Measurements from ENCODE around the gene CNIH3. TPM values are rescaled to one million over a fixed set of nuclear protein-coding genes. Genes with fewer than 3 reads are reported as not detected.

The CNIH3 gene
- total and polyA plus RNA-seq, 8 donors: 2.0 to 10.5 (median 3.6) TPM

GRCh38 chr1:224785040-224785328 lies 168.9 kb downstream of the CNIH3 start:
- WGBS, 2 donors: 51 to 56% methylated on average over 2 of the region's 2 CpGs
- no peak overlapping the region for H3K4me3 ChIP-seq
- ATAC-seq (peak in 1 of 4 donors; percentile 34), DNase-seq (no peak), FAIRE-seq (no peak)
- H3K36me3 ChIP-seq: no peaks in the 10 kb centered on the region
- no peak for TF ChIP-seq CTCF (IDR thresholded peaks at IDR 0.05)
- no peaks in the 10 kb centered on the region for H3K4me1 ChIP-seq
- H3K27me3 ChIP-seq: no peaks in the 10 kb centered on the region
- no peaks in the 10 kb centered on the region for H3K9me3 ChIP-seq
- intact Hi-C loops (cut with DNase I): no loop called here
- H3K27ac ChIP-seq: no peak overlapping the region

- WGBS, 2 donors: 95 to 96% methylated on average over 3 of the region's 3 CpGs
- H3K9me3 ChIP-seq: no peaks in the 10 kb centered on the region
- FAIRE-seq (no peak), DNase-seq (no peak), ATAC-seq (no peak)
- H3K27ac ChIP-seq: no peak overlapping the region
- TF ChIP-seq CTCF (IDR thresholded peaks at IDR 0.05): no peak
- H3K27me3 ChIP-seq: no peaks in the 10 kb centered on the region
- no peak overlapping the region for H3K4me3 ChIP-seq
- H3K4me1 ChIP-seq: no peaks in the 10 kb centered on the region
- H3K36me3 ChIP-seq: no peaks in the 10 kb centered on the region
- intact Hi-C loops (cut with DNase I): no loop called here
Observed at GRCh38 chr1:224785622-224786021, 169.5 kb downstream of the CNIH3 start.

GRCh38 chr1:224786533-224787250 lies 170.6 kb downstream of the CNIH3 start:
- intact Hi-C loops (cut with DNase I): no loop called here
- no peak overlapping the region for H3K27ac ChIP-seq
- no peak for TF ChIP-seq CTCF (IDR thresholded peaks at IDR 0.05)
- DNase-seq: no peak
- no peaks in the 10 kb centered on the region for H3K36me3 ChIP-seq
- no peaks in the 10 kb centered on the region for H3K4me1 ChIP-seq
- WGBS, 2 donors: 89 to 91% methylated on average over 3 of the region's 3 CpGs
- no peaks in the 10 kb centered on the region for H3K27me3 ChIP-seq
- ATAC-seq: no peak
- H3K4me3 ChIP-seq: no peak overlapping the region
- H3K9me3 ChIP-seq: no peaks in the 10 kb centered on the region
- FAIRE-seq: no peak

GRCh38 chr1:224789311-224789710 lies 173.2 kb downstream of the CNIH3 start:
- FAIRE-seq: no peak

More at GRCh38 chr1:224789311-224789710, 173.2 kb downstream of the CNIH3 start:
- Histone ChIP-seq H3K4me1 (no peaks in the 10 kb centered on the region), H3K4me3 (no peak overlapping the region), H3K36me3 (no peaks in the 10 kb centered on the region), H3K27me3 (no peaks in the 10 kb centered on the region), H3K27ac (no peak overlapping the region), H3K9me3 (no peaks in the 10 kb centered on the region)
- DNase-seq: no peak
- no peak for ATAC-seq
- intact Hi-C loops (cut with DNase I): no loop called here
- no peak for TF ChIP-seq CTCF (IDR thresholded peaks at IDR 0.05)

Other genes starting within 250 kb of the CNIH3 start
- 10 to 100 TPM; 17.6 to 40.9 (median 23.4) TPM for gene WDR26, start 181.5 kb upstream of the CNIH3 start, total RNA-seq
- gene WDR26, start 181.5 kb upstream of the CNIH3 start, polyA plus RNA-seq: 10 to 100 TPM; 20.5 to 22.5 TPM